NCI-H1930 (cell line): ENCODE measurements around the gene TBC1D22A.
A peak's percentile ranks its signal among the peaks of the same experiment; 100 is the strongest.

Source experiments
- DNase-seq, 2 experiments: peaks; one replicate each; lab custom pipeline; 2025; lab: John Stamatoyannopoulos, UW

Gene TBC1D22A

DNA sequence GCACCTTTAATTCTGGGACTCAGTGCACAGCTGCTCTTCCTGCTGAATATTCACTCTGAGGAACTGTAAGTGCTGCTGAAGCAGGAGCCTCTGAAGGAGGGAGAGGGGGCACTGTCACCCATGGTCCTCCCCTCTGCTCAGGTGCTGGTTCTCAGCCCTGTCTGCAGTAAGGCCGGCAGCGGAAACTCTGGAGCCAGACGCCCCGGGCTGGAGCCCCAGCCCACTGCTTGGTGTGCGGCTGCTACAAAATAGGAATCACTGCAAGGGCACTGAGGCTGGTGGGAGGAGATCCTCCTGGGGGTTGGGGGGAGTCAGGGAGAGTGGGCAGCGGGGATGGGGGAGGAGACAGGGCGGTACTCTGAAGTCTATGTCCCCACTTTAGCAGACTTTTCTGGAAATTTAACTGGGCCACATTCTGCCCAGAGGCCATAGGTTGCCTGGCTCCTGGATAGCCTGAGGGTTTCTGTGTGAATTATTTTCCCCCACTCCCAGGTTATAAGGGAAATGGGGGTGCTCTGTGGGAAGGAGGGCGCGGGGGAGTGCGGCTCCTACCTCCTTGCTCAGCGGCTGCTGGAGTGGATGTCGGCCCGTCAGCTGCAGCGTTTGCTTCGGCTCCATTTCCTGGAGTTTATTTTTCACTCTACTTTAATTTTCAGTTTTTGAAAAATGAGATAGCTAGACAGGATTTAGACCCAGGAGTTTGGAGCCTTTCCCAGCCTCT lies 33.6 kb downstream of the TBC1D22A start:
- no peak for DNase-seq

DNA sequence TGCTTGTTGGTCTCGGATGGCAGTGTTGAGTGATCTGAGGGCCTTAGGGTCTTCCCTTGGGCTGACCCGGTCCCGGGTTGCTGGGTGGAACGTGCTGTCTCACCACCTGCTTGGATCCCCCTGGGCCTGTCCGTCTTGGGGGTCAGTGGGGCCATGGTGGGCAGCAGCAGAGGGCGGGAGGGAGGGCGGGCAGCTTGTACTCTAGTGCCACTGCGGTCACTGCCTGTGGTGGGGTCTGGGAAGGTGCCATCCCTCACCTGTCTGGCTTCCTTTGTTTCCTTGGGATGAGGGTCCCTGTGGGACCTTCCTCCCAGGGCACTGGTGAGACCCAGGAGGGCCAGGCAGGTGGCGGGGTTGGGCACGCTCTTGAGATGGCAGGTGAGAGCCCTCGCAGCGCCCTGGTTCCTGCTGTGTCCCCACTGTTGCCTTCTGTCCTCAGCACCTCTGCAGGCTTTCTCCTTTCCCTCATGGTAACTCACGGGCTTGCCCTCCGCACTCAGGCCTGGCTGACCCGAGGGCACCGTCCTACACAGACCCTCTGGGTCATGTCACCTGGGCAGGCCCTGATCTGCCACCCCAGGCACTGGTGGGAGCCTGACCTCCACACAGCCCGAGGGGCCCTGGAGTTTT lies 34.2 kb downstream of the TBC1D22A start:
- no peak for DNase-seq

DNA sequence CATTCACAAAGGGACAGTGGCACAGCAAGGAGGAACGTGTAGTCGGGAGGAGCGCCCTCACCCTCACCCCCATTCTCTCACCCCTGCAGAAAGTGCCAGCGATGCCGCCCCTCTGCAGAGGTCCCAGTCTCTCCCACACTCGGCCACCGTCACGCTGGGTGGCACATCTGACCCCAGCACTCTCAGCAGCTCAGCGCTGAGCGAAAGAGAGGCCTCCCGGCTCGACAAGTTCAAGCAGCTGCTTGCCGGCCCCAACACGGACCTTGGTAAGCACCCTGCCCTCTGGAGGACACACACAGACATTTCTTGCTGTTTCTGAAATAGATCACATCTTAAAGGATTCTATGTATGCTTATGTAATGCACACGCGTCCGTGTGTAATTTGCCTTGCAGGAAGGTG lies 34.9 kb downstream of the TBC1D22A start:
- no peak for DNase-seq

DNA sequence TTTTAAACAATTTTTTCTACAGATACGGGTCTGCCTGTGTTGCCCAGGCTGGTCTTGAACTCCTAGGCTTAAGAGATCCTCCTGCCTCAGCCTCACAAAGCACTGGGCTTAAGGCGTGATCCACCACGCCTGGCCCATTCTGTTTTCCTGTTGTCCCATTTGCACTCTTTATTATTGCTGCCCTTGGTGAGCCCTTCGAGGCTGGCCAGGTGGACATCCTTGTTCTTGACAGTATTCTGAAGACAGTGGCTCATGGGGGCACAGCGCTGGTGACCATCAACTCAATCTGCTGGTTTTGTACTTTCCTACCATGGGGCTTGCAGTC lies 35.6 kb downstream of the TBC1D22A start:
- DNase-seq: no peak

DNA sequence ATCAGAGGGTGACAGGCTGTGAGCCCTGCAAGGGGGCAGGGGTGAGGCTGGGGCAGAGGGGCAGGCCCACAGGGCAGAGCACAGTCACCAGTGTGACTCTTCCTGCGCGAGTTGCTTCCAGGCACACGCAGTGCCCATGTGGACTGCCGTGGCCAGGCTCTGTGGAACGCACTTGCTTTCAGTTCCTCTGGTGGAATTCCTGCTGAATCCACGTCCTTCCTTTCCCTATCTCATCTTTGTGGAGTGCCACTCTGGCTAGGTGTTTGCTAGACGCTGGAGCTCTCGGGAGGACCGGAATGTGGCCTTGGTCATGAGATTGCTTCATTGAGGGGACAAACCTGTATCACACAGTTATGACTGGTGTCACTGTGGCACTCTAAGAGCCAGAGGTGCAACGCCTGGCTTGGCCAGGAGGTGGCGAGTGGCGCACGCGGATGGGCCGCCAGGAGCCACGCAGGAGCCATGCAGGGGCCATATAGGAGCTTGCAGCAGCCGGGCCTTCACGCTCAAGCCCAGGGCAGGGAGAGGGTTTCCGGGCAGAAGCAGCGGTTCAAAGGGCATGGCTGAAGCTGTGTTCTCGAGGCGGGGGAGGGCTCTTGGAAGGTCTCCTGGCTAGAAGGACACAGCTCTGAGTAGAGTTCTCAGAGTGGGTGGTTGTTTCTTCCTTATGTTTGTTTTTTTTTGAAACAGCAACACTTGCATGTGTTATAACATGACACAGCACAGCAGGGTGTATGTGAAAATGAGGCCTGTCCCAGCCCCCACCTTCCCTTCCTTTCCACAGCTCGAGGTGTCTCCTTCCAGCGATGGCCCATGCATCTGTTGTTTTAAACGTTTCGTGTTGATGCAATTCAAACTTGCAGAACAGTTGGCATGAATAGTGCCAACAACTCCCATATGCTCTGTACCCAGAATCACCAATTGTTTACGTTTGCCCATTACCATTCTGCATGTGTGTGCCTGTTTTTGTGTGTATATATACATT lies 36.2 kb downstream of the TBC1D22A start:
- DNase-seq: peak in 1 of 2 experiments; percentile 20

DNA sequence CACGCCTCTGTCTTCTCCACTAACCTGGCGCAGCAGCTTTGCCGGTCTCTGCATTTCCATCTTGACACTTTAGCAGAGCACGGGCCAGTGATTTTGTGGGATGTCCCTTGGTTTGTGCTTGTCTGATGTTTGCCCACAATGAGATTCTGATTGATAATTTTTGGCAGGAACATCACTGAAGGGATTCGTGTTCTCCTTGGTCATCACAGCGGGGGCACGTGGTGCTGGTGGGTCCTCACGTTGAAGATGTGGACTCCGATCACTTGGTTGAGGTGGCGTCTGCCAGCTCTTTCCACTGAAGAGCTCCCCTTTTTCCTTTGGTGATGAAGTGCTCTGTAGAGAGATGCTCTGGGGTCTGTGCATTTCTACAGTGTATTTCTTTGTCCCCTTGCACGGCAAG lies 37.2 kb downstream of the TBC1D22A start:
- DNase-seq: no peak

DNA sequence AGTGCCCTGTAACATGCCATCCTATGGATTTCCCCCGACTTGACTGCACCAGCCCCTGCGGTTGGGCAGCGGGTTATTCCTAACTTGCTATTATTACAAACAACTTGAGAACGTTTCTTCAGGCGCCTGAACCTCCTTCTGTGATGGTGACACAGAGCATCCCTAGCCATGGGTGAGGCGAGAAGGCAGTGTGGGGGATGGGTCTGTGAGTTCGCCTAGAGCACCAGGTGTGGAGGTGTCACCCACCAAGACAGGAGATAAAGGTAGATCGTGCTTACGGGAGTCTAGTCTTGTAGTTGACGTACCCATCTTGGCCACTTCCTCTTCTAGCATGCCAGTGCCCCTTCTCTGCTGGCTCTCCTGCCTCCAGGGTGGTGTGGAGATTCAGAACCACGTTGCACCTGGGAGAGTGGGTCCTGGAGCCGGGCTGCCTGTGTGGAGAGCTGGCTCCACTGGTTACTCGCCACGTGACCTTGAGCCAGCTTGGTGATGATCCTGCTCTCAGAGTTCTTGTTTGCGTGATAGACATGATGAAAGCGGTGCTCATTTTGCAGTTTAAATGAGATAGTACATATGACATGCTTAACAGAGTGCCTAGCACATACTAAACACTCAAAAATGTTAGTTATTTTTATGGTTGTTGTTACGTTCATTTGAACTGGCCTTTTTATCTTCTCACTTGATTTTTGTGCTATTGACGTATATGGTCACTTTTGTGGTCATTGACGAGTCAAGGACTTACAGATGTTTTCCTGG lies 37.8 kb downstream of the TBC1D22A start:
- no peak for DNase-seq

DNA sequence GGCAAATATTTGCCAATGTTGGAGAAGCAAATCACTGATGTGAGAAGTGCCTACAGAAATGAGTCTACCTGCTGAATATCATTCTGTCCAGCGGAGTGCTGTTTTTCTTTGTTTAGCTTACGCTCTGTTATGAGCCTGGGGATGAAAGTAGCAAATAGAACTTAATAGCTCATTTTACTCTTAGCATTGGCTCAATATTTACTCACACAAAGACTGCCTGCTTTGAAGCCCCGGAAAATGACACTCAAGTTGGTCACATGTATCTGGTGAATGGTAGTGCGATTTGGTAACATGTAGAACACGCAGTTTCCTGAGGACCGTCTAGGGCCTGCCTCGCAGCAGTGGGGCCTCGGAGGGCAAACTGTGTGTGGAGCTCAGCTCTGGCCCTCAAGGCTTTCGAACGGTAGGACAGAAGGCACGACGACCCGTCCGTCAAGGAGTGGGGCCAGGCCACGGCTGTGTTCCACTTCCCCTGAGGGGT lies 38.9 kb downstream of the TBC1D22A start:
- DNase-seq: no peak

DNA sequence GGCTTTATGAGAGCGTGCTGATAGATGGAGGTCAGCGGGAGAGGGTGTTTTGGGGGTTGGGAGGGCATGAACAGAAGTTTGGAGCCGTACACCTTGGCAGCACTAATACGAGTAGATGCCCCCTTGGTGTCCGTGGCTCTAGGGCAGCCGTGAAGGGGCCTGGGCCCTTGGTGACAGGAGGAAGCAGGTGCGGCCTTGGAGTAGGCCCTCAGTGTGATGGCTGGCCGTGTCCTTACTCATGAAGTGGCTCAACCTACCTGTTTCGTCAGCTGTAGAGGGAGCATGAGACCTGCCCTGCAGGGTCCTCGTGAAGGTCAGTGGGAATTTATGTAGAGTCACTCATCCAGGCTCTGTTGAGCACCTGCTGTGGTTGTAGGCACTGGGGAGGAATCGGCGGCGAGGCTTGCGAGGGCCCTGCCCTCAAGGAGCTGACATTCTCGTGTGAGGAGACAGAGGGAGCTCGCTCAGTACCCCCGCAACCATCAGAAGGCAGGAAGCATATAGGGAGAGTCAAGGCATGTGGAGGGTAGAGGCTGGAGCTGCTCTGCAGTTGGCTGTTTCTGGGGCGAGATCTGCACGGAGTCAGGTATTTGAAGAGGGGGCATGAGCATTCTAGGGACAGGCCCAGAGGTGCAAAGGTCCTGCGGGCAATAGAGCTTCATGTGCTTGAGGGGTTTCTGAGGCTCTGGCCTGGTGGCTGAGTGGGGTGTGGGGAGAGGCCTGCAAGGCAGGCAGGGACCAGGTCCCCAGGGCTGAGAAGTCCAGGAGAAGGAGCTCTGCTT lies 39.6 kb downstream of the TBC1D22A start:
- DNase-seq: no peak

DNA sequence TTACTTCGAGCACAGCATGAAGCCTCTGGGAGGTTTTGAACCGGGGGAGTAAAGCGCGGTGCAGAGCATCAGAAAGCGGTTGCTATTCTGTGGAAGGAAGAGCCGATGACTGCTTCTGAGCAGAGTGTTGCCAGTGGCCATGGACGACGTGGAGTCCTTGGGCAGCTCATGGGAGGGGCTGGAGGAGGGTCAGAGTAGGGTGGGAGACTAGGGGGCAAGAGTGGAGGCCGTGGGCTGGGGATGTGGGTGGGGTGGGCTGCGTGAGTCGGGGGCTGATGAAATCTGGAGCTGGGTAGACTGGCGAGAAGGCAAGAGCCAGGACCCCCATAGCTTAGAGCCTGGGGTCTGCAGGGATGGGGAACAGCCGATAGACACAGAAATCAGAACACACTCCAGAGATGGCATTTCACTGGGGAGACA lies 40.2 kb downstream of the TBC1D22A start:
- DNase-seq: no peak

DNA sequence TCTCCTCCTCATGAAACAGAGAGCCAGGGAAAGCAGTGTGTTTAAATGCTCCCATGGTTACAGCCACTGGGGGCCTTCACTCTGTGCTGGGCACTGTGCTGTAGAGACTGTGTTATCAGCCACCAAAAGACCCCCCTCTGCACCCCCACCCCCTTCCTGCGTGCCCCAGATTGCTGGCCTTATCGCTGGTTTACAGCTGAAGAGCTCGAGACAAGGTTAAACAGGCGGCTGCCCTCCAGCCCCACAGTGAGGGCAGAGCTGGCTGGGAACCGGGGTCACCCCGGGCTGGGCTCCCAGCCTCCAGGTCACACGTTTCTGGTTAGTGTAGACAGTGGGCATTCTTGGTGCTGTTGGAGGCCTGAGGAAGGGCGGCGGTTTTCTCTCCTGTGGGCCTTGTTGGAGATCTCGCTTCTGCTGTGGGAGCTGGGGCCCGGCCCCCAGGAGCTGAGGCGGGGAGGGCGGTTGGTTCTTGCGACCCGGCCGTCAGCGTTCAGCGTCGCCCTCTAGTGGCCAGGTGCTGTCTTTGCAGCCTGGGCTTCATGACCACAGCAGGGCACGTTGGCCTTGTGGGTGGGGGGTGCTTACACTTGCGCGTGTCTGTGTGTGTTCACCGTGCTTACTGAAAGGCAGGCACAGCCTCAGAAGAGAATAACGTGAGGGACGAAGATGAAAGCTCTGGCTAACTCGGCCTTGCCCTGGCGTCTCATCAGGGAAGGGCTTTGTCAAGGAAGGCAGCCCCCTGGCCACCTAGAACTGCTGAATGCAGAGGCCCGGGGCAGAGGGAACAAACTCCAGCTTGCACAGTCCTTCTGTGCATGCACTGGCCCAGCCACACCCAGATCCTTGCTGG lies 40.8 kb downstream of the TBC1D22A start:
- DNase-seq: peak in 1 of 2 experiments; percentile 33

DNA sequence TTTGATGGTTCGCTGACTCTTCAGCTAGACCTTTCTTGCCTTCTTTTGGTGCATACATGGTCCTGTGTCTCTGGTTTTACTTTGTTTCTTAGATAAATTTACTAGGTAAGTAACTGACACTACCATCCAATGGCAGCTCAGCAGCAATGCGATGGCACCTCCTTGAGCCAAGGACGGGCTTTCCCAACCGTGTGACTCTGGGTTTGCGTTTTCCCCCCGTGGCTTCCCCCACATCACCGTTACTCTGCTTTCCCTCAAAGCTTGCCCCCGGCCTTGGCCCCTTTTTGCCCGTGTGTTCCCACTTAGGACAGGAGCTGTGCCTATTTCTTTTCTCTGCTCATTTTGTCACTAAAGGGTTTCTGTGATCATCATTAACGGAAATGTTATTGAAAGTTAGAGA lies 41.5 kb downstream of the TBC1D22A start:
- no peak for DNase-seq

DNA sequence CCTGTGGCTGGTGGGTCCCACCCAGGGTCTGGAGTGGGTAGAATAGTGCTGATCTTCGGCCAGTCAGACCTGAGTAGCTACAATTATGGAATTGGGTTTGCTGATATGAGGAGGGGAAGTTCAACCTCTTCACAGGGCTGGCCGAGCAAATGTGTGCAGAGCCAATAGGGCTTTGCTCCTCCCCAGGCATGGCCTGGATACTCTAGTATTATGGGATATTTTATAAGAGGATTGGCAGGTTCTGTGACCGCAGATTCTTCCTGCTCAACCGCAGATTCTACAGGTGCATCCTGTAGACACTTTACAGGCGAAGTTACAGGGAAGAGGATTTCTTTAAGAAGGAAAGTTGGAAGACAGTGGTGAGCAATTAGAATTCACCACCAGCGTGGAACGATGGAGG lies 44.3 kb downstream of the TBC1D22A start:
- no peak for DNase-seq

DNA sequence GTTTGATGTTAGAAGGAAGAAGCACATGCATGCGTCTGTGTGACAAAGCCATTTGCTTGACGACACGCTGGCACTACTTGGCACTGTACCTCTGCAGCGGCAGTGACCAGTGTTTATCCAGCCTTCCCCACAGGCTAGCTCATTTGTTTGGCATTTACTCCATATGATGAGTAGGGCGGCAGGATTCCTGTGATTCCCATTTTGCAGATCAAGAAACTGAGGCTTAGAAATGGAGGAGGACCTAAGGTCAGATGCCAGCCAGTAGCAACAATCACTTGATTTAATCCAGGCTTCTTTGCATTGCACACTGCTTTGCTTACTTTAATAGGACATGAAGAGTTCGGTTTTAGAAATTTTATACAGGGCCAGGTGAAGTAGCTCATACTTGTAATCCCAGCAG lies 45.0 kb downstream of the TBC1D22A start:
- no peak for DNase-seq

DNA sequence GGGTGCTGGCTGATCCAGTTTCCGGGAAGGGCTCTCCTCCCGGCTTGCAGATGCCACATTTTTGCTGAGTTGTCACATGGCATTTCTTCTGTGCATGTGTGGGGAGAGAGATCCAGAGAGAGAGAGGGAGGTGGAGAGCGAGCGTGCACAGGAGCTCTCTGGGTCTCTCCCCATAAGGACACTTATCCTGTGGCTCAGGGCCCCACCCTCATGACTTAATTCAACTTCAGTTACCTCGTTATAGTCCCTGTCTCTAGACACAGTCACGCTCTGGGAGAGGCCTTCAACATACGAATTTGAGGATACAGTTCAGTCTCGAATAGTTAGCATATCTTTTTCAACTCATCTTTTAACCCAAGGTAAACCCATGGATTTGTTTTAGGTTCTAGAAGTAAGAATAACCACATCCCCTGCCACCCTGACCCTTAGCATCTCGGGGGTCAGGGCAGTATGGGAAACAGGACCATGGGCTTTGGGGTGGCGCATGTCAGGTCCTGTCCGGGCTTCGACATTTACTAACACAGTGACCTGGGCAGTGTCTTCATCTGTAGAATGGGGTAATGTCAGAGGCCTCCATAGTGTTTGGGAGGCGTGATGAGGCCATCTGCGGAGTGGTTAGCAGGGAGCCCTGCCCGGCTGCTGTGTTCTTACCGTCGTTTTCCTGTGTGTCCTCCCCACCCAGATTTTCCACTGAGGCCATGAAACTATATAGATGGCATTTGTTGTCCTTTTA lies 46.9 kb downstream of the TBC1D22A start:
- no peak for DNase-seq

DNA sequence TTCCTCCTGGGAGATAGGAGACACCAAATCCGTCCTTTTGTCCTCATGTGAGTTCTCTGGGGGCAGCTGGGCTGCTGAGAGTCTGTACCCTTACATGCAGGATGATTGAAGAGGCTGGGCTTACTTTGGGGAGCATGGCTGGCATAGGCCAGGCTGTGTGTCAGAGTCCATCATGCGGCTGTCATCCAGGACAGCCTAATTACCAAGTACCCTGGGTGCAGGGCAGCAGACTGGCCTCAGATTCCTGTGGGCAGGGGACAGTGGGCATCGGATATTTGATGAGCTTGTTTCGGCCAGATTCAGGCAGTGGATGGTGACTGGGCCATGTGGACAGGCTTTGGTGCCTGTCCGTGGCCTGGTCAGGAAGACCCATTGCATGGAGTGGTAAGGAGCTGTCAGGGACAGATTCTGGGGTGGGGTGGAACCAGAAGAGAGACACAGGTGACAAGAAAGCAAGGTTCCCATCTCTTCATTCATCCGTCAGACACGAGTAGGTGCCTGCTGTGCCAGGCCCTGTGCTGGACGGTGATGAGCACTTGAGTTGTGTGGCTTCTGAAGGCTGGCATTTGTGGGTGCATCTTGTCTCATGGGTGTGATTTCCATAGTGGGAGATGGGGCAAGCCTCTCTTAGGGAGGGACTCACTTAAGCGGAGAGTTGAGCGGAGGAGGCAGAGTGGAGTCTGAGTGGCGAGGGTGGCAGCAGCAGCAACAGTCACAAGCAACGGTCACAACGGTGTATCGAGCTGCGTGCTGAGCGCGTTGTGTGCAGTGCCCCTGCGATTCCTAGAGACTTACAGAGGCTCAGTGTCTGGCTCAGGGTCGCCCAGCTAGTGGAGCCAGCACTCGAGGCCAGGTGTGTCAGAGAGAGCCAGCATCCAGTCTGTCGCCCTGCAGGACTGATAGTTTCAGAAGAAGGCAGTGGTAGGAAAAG lies 48.7 kb downstream of the TBC1D22A start:
- no peak for DNase-seq

DNA sequence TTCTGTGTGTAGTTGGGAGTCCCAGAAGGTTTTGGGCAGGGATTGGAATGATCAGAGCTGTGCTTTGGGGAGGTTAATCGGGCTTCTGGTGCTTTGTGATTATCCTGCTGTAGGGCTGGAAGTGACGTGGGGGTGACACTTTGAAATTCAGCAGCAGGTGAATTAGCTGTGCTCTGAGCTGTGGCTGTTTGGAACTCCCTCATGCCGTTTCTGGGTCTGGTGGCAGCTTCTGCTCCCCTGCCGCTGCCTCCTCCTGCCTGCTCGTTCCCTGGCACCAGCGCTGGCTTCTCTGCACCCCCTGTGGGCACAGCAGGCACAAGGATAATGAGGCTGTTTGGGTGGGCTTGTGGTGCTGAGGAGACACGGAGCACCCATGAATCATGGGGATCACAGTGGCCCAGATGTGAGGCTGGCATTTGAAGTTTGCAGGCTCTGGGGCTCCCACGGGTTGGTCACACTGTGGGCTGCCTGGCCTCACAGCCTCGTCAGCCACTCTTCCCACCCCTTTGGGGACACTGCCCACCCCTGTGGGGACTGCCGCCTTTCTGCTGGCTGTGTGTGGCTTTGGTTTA lies 49.7 kb downstream of the TBC1D22A start:
- DNase-seq: no peak

DNA sequence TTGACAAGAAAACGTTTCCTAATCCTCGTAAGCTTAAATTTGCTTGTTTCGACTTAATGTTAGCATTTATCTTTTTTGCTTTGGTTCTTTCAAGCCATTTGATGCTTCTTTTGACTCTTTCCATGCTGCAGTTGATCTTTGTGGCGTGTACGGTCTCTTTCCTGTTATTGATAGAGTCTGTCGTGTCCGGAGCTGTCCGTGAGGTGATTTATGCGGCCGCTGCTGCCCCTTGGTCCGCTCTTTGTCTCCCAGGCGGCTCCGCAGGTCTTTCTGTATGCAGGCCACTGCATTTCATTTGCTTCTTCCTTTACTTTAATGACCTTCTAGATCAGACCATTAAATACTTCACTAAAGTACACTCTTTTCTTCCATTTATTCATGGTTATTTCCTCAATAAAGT lies 50.3 kb downstream of the TBC1D22A start:
- DNase-seq: no peak
